HG02588 (cell line): ENCODE results near the gene CAD.
"Not testable (repeated sequence)": the region's sequence is repeated elsewhere in the genome, so short reads cannot be mapped to it uniquely, and the experiment has no call there.

ENCODE experiments used
- ATAC-seq: cut with Tn5 transposase; IDR thresholded peaks from one replicate; pipeline ENCODE4 v1.9.1; 2021; ENCODE audit warnings: mild to moderate bottlenecking, moderate library complexity; ENCODE audit not compliant: unreplicated experiment

The CAD gene

GRCh38 chr2:27198068-27198467 is 19.1 kb upstream of the CAD start:
- not testable (repeated sequence) for ATAC-seq

- no peak for ATAC-seq
Measured at GRCh38 chr2:27198627-27199026, 18.5 kb upstream of the CAD start.

GRCh38 chr2:27199241-27199640 is 17.9 kb upstream of the CAD start:
- no peak for ATAC-seq

- no peak for ATAC-seq
Measured at GRCh38 chr2:27201675-27202074, 15.5 kb upstream of the CAD start.

- no peak for ATAC-seq
Measured at GRCh38 chr2:27202854-27203253, 14.3 kb upstream of the CAD start.

GRCh38 chr2:27203741-27204140 is 13.4 kb upstream of the CAD start:
- ATAC-seq = no peak

- no peak for ATAC-seq
Measured at GRCh38 chr2:27204566-27204965, 12.6 kb upstream of the CAD start.

- no peak for ATAC-seq
Measured at GRCh38 chr2:27205206-27205605, 12.0 kb upstream of the CAD start.

- ATAC-seq = no peak
Measured at GRCh38 chr2:27206346-27206745, 10.8 kb upstream of the CAD start.

- ATAC-seq = no peak
Measured at GRCh38 chr2:27208486-27209050, 8.6 kb upstream of the CAD start.

- ATAC-seq = no peak
Measured at GRCh38 chr2:27209621-27210401, 7.4 kb upstream of the CAD start.

GRCh38 chr2:27211241-27211942 is 5.8 kb upstream of the CAD start:
- peak; percentile 3 for ATAC-seq

GRCh38 chr2:27211943-27212625 is 5.1 kb upstream of the CAD start, which contains the start of the genes ATRAID and SLC5A6:
ATRAID (plus strand) TSS chr2:27212041; CDS start chr2:27212369, 328 bp downstream.
SLC5A6 (minus strand) TSS chr2:27212268; CDS start chr2:27207650, 4,618 bp downstream.
- ATAC-seq = peak; percentile 80

- no peak for ATAC-seq
Measured at GRCh38 chr2:27212626-27213471, 4.3 kb upstream of the CAD start.

- ATAC-seq = no peak
Measured at GRCh38 chr2:27214941-27215340, 2.2 kb upstream of the CAD start.

GRCh38 chr2:27216416-27217137 is 592 bp upstream of the CAD start:
- ATAC-seq = no peak

- ATAC-seq = no peak
Measured at GRCh38 chr2:27218614-27219013, 1.4 kb downstream of the CAD start.

GRCh38 chr2:27219091-27219490 is 1.9 kb downstream of the CAD start:
- no peak for ATAC-seq

- ATAC-seq = no peak
Measured at GRCh38 chr2:27220091-27220490, 2.9 kb downstream of the CAD start.

GRCh38 chr2:27221166-27221565 is 4.0 kb downstream of the CAD start:
- no peak for ATAC-seq
